A673 (cell line): ENCODE data around the gene HS3ST3B1. TPM values are rescaled to one million over a fixed set of nuclear protein-coding genes. Genes with fewer than 3 reads are reported as not detected.
A peak's percentile ranks its signal among the peaks of the same experiment; 100 is the strongest.

Experiments
- BruUV-seq: library from RNA; stranded (reverse); fragments of 400-500 nt; replicated peaks from 2 replicates; lab custom pipeline; 2021; lab: Mats Ljungman, UMichigan
- CTCF ChIA-PET: fragments of 300-600 bp; sonication (Branson Sonifier 250); formaldehyde crosslinking; loops from one replicate; lab custom pipeline; 2022; ENCODE audit warnings: antibody characterized with exemption; lab: Charles Lee
- POLR2A ChIA-PET: fragments of 300-600 bp; sonication (Branson Sonifier 250); formaldehyde crosslinking; loops from one replicate; lab custom pipeline; 2022; ENCODE audit warnings: antibody characterized with exemption; ENCODE audit not compliant: low non-redundant PET; lab: Charles Lee
- DNase-seq: peaks from one replicate; pipeline ENCODE4 v3.0.0-alpha.2; 2015; ENCODE audit warnings: low spot score
- H3K27ac ChIP-seq: fragments of 200-600 bp; sonication (generic); 2 replicates; pipeline ENCODE4 v1.5.1; 2016; ENCODE audit warnings: mixed run types, low read depth, mild to moderate bottlenecking, mixed read lengths, antibody characterized with exemption, low read length; ENCODE audit not compliant: poor library complexity, severe bottlenecking
- H3K27me3 ChIP-seq: fragments of 200-600 bp; sonication (generic); replicated peaks from 2 replicates; pipeline ENCODE4 v1.6.1; 2017; ENCODE audit warnings: mixed run types, low read depth, mild to moderate bottlenecking, mixed read lengths, antibody characterized with exemption, low read length; ENCODE audit not compliant: insufficient read depth, poor library complexity
- H3K36me3 ChIP-seq: fragments of 200-600 bp; sonication (generic); 2 replicates; pipeline ENCODE4 v1.6.1; 2016; ENCODE audit warnings: mixed run types, mild to moderate bottlenecking, mixed read lengths, antibody characterized with exemption, low read length; ENCODE audit not compliant: insufficient read depth, poor library complexity, severe bottlenecking
- H3K4me1 ChIP-seq: fragments of 200-600 bp; sonication (generic); 2 replicates; pipeline ENCODE4 v1.6.1; 2017; ENCODE audit warnings: mixed run types, mild to moderate bottlenecking, mixed read lengths, antibody characterized with exemption, low read length; ENCODE audit not compliant: insufficient read depth, poor library complexity, severe bottlenecking
- H3K4me3 ChIP-seq: fragments of 200-600 bp; sonication (generic); 2 replicates; pipeline ENCODE4 v1.5.1; 2016; ENCODE audit warnings: low read depth, mixed run types, mild to moderate bottlenecking, mixed read lengths, low read length; ENCODE audit not compliant: poor library complexity, severe bottlenecking
- H3K9me3 ChIP-seq: fragments of 200-600 bp; sonication (generic); 2 replicates; pipeline ENCODE4 v1.6.1; 2016; ENCODE audit warnings: mixed run types, low read depth, mild to moderate bottlenecking, mixed read lengths, antibody characterized with exemption, low read length; ENCODE audit not compliant: poor library complexity, severe bottlenecking
- EZH2 ChIP-seq: fragments of 200-600 bp; sonication (generic); IDR thresholded peaks from 2 replicates; pipeline ENCODE4 v1.6.1; 2017; ENCODE audit warnings: borderline replicate concordance, low read depth, mild to moderate bottlenecking, mixed read lengths, antibody characterized with exemption, low read length; ENCODE audit not compliant: poor library complexity, severe bottlenecking
- intact Hi-C: fragments of 100-400 bp; cut with micrococcal nuclease; formaldehyde crosslinking; loops from one replicate; pipeline ENCODE4 v1.10.0; 2022; ENCODE audit not compliant: unreplicated experiment
- total RNA-seq: library from RNA; stranded (reverse); gene quantifications from 2 replicates; pipeline ENCODE4 v1.2.3, GENCODE V29; 2021
- TF ChIP-seq, protein P1 (sequence below): fragments of 300-800, 200-600 bp; sonication (generic); conservative IDR thresholded peaks from 2 replicates; pipeline ENCODE4 v1.5.1; 2017; ENCODE audit warnings: low read depth, mild to moderate bottlenecking, antibody characterized with exemption, low read length, moderate library complexity, mixed read lengths

HS3ST3B1 gene
- total RNA-seq, 1 experiment from 2014 or later: not detected

DNA sequence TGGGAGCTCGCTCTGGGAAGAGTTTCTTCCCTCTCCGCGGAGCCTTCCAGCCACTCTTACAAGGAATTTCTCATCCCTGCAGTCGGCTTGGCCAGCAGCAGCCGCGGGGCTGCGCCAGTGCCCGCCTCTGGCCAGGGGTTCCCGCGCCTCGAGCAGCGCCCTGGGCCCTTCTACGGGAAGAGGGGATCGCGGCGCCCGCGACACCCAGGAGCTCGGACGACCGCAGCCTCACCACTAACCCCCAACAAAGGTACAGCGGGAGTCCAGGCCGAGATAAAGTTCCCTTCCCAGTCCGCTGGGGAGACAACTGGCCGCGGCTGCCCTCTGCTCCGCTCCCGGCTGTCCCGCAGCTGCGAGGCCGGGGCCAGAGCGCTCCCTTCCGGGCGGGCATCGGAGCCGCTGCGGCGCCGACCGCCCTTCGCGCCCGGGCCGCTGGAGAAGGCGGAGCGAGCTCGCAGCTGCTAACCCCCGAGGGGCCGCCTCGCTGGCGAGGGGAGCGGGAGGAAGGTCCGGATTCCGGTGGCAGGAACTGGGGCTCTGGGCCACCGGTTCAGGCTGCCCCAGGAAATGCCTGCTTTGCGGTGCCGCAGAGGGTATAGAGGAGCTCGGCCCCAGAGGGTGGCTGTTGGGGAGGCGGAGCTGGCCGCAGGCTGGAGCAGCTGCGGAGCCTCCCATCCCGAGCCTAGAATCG lies 3.6 kb upstream of the HS3ST3B1 start:
- intact Hi-C loops: no loop called here
- Histone ChIP-seq H3K4me3 (no peak overlapping the region), H3K36me3 (no peaks in the 10 kb centered on the region), H3K27me3 (peaks cover 82% of the 10 kb centered on the region), H3K9me3 (no peaks in the 10 kb centered on the region), H3K4me1 (peaks cover 19% of the 10 kb centered on the region), H3K27ac (no peak overlapping the region)
- no peak for DNase-seq
- CTCF ChIA-PET: no interaction called here
- peak; percentile 48 for TF ChIP-seq EZH2
- TF ChIP-seq, protein P1, sequence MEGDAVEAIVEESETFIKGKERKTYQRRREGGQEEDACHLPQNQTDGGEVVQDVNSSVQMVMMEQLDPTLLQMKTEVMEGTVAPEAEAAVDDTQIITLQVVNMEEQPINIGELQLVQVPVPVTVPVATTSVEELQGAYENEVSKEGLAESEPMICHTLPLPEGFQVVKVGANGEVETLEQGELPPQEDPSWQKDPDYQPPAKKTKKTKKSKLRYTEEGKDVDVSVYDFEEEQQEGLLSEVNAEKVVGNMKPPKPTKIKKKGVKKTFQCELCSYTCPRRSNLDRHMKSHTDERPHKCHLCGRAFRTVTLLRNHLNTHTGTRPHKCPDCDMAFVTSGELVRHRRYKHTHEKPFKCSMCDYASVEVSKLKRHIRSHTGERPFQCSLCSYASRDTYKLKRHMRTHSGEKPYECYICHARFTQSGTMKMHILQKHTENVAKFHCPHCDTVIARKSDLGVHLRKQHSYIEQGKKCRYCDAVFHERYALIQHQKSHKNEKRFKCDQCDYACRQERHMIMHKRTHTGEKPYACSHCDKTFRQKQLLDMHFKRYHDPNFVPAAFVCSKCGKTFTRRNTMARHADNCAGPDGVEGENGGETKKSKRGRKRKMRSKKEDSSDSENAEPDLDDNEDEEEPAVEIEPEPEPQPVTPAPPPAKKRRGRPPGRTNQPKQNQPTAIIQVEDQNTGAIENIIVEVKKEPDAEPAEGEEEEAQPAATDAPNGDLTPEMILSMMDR: no peak
- POLR2A ChIA-PET: no interaction called here
- BruUV-seq: no TSS peak

DNA sequence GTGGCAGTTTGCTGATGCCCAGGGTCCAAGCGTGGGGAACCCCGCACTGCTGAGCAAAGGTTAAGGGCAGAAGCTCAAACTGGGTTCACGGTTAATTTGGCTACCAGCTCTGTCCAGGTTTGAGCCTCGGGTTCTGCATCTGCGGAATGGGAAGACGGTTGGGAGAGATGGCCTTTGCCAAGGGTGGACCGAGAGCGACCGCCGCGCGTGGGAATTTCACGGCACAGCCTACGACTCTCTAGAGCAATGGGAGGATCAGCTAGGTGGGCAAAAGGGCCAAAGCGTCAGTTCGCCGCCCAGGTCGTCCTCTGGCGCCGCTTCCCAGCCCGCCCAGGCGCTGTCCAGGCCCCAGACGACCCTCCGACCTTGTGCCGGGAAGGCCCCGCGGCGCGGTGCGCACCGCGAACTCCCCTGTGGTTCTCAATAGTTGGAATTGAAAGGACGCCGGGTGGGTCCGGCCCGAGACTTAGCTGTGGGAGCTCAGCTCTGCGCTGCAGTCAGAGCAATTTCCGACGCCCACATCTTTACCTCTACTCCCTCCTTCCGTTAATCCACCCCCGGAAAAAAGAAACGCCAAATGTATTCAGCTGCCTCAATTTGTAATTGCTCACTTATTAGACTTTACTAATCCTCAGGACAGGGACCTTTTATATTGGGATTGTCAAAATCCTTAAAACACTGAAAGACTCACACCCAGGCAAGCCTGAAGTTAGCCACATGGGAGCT lies 2.5 kb upstream of the HS3ST3B1 start:
- no peaks in the 10 kb centered on the region for H3K9me3 ChIP-seq
- TF ChIP-seq EZH2: no peak
- no peaks in the 10 kb centered on the region for H3K36me3 ChIP-seq
- CTCF ChIA-PET: no interaction called here
- H3K27me3 ChIP-seq: peaks cover 93% of the 10 kb centered on the region
- POLR2A ChIA-PET: no interaction called here
- H3K4me1 ChIP-seq: peaks cover 20% of the 10 kb centered on the region
- no TSS peak for BruUV-seq
- intact Hi-C loops: no loop called here
- peak; percentile 17 for DNase-seq
- H3K27ac ChIP-seq: no peak overlapping the region
- H3K4me3 ChIP-seq: no peak overlapping the region

DNA sequence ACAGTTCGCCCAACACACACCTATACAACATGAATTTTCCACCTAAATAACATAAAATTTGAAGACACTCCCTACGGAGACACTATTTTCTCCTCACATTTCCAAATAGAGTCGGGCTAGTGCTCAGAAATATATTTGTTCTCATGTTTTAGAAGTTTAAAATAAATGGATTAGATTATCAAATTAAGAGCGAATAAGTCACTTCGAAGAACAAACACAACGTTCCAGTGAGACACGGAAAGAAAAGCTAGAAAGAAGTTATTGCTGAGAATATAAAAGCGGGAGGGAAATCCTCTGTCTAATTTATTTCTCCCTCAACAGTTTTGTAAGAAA lies 2.0 kb upstream of the HS3ST3B1 start:
- POLR2A ChIA-PET: no interaction called here
- CTCF ChIA-PET: no interaction called here
- intact Hi-C loops: no loop called here

More for the DNA sequence above, 2.0 kb upstream of the HS3ST3B1 start:
- no peak for DNase-seq
- Histone ChIP-seq H3K9me3 (no peaks in the 10 kb centered on the region), H3K27me3 (peaks cover 96% of the 10 kb centered on the region), H3K27ac (no peak overlapping the region), H3K4me1 (peaks cover 20% of the 10 kb centered on the region), H3K4me3 (no peak overlapping the region), H3K36me3 (no peaks in the 10 kb centered on the region)
- no TSS peak for BruUV-seq
- TF ChIP-seq, protein P1: no peak
- TF ChIP-seq EZH2: peak; percentile 46
